Renal cortex interstitium (tissue), 15 donors: ENCODE data around the gene NANOS1. TPM values are rescaled to one million over a fixed set of nuclear protein-coding genes. Genes with fewer than 3 reads are reported as not detected.

ENCODE experiments used
- DNase-seq, 11 donors: peaks; one replicate each; pipeline ENCODE4 v3.0.0-alpha.2; 2013; ENCODE audit warnings: low read depth in 9 of 11, low spot score in 4 of 11; ENCODE audit errors: extremely low read depth in 1 of 11
- long read RNA-seq, 16 experiments: transcript quantifications; one replicate each; lab custom pipeline, GENCODE V29; 2026
- polyA plus RNA-seq, 3 donors: library from polyadenylated mRNA; unstranded; fragments of 120-200 nt; gene quantifications; one replicate each; pipeline ENCODE4 v1.2.1, GENCODE V29; 2013; ENCODE audit not compliant: insufficient read length in 3 of 3

The NANOS1 gene
- polyA plus RNA-seq = 1 to 10 TPM; 3.2 to 4.8 (median 4.1) TPM
- long read RNA-seq, donor 1, full-length matches to known transcripts = 27 of 27 reads
- long read RNA-seq, donor 1, partial matches to known transcripts = 0 of 27 reads
- long read RNA-seq, donor 1, other reads (novel, unspliced or antisense) = 0 of 27 reads
- long read RNA-seq, donor 2, full-length matches to known transcripts = 20 of 20 reads
- long read RNA-seq, donor 2, partial matches to known transcripts = 0 of 20 reads
- long read RNA-seq, donor 2, other reads (novel, unspliced or antisense) = 0 of 20 reads
- long read RNA-seq, donor 3, full-length matches to known transcripts = 38 of 417 reads
- long read RNA-seq, donor 3, partial matches to known transcripts = 365 of 417 reads
- long read RNA-seq, donor 3, other reads (novel, unspliced or antisense) = 14 of 417 reads
- long read RNA-seq, donor 4, full-length matches to known transcripts = 26 of 352 reads
- long read RNA-seq, donor 4, partial matches to known transcripts = 326 of 352 reads
- long read RNA-seq, donor 4, other reads (novel, unspliced or antisense) = 0 of 352 reads
- long read RNA-seq, donor 5 = 0 reads
- long read RNA-seq, donor 6, full-length matches to known transcripts = 22 of 22 reads
- long read RNA-seq, donor 6, partial matches to known transcripts = 0 of 22 reads
- long read RNA-seq, donor 6, other reads (novel, unspliced or antisense) = 0 of 22 reads
- long read RNA-seq, donor 7, full-length matches to known transcripts = 39 of 437 reads
- long read RNA-seq, donor 7, partial matches to known transcripts = 398 of 437 reads
- long read RNA-seq, donor 7, other reads (novel, unspliced or antisense) = 0 of 437 reads
- long read RNA-seq, donor 8, full-length matches to known transcripts = 53 of 927 reads
- long read RNA-seq, donor 8, partial matches to known transcripts = 869 of 927 reads
- long read RNA-seq, donor 8, other reads (novel, unspliced or antisense) = 5 of 927 reads
- long read RNA-seq, donor 9, full-length matches to known transcripts = 17 of 17 reads
- long read RNA-seq, donor 9, partial matches to known transcripts = 0 of 17 reads
- long read RNA-seq, donor 9, other reads (novel, unspliced or antisense) = 0 of 17 reads
- long read RNA-seq, donor 10, full-length matches to known transcripts = 28 of 28 reads
- long read RNA-seq, donor 10, partial matches to known transcripts = 0 of 28 reads
- long read RNA-seq, donor 10, other reads (novel, unspliced or antisense) = 0 of 28 reads
- long read RNA-seq, donor 11, full-length matches to known transcripts = 17 of 17 reads
- long read RNA-seq, donor 11, partial matches to known transcripts = 0 of 17 reads
- long read RNA-seq, donor 11, other reads (novel, unspliced or antisense) = 0 of 17 reads
- long read RNA-seq, donor 12, full-length matches to known transcripts = 22 of 22 reads
- long read RNA-seq, donor 12, partial matches to known transcripts = 0 of 22 reads
- long read RNA-seq, donor 12, other reads (novel, unspliced or antisense) = 0 of 22 reads
- long read RNA-seq, donor 13 = 0 reads
- long read RNA-seq, donor 14, full-length matches to known transcripts = 24 of 24 reads
- long read RNA-seq, donor 14, partial matches to known transcripts = 0 of 24 reads
- long read RNA-seq, donor 14, other reads (novel, unspliced or antisense) = 0 of 24 reads
- long read RNA-seq, donor 15, full-length matches to known transcripts = 10 of 115 reads
- long read RNA-seq, donor 15, partial matches to known transcripts = 81 of 115 reads
- long read RNA-seq, donor 15, other reads (novel, unspliced or antisense) = 24 of 115 reads
- long read RNA-seq, donor 16, full-length matches to known transcripts = 65 of 65 reads
- long read RNA-seq, donor 16, partial matches to known transcripts = 0 of 65 reads
- long read RNA-seq, donor 16, other reads (novel, unspliced or antisense) = 0 of 65 reads

DNA sequence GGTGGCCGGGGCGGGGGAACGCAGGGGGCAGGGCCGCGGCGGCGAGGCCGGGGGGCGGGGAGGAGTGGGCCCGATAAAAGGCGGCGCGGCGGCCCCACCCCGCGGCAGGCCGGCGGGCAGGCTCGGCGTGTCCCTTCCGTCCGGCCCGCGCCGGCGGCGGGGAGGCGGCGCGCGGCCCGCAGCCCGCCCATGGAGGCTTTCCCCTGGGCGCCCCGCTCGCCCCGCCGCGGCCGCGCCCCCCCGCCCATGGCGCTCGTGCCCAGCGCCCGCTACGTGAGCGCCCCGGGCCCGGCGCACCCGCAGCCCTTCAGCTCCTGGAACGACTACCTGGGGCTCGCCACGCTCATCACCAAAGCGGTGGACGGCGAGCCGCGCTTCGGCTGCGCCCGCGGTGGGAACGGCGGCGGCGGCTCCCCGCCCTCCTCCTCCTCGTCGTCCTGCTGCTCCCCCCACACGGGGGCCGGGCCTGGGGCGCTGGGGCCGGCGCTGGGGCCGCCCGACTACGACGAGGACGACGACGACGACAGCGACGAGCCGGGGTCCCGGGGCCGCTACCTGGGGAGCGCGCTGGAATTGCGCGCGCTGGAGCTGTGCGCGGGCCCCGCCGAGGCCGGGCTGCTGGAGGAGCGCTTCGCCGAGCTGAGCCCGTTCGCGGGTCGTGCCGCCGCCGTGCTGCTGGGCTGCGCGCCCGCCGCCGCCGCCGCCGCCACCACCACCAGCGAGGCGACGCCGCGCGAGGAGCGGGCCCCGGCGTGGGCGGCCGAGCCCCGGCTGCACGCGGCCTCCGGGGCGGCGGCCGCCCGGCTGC lies at the start of gene NANOS1:
Gene NANOS1 (plus strand): TSS at position 102 of the 808 bp plus-strand sequence. CDS start 88 bp downstream, at position 190.
- DNase-seq = peak in 4 of 11 donors; percentile 4 to 16 (median 12)

- DNase-seq = no peak
Measured at GRCh38 chr10:118980135-118980865, 49.2 kb upstream of the NANOS1 start.

GRCh38 chr10:118980870-118981269 lies 48.6 kb upstream of the NANOS1 start:
- no peak for DNase-seq

DNA sequence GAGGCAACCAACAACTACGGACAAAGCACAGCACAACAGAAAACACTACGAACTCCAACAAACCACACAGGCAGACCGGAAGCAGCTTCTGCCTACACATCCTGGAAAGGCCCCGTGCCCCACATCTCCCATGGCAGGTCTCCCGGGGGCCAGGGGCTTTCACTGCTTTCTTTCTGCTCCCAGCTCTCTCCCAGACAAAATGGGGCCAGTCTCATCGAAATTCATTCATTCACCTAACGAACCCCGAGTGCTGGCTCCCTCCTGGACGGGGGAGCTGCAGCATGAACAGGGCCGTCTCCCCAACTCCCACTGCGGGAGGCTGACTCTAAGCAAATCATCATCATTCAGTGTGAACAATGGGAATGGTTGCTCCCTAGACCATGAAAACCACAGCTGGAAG lies 47.6 kb upstream of the NANOS1 start:
- DNase-seq = no peak

GRCh38 chr10:118982366-118982765 lies 47.1 kb upstream of the NANOS1 start:
- no peak for DNase-seq

- DNase-seq = no peak
Measured at GRCh38 chr10:118983263-118983662, 46.3 kb upstream of the NANOS1 start.

GRCh38 chr10:118985576-118985975 lies 43.9 kb upstream of the NANOS1 start:
- no peak for DNase-seq

GRCh38 chr10:118986815-118987790 lies 42.4 kb upstream of the NANOS1 start:
- no peak for DNase-seq

DNA sequence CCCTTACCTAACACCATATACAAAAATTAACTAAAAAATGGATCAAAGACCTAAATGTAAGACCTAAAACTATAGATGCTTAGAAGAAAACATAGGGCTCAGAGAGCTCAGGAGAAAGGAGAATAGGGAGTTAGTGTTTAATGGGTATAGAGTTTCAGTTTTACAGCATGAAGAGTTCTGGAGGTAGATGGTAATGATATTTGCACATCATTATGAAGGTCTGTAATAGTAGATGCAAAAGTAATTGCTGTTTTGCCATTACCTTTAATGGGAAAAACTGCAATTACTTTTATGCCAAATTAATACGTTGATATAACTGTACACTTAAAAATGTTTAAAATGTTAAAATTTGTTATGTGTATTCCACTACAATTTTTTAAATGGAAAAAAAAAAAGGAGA lies 39.2 kb upstream of the NANOS1 start:
- no peak for DNase-seq

DNA sequence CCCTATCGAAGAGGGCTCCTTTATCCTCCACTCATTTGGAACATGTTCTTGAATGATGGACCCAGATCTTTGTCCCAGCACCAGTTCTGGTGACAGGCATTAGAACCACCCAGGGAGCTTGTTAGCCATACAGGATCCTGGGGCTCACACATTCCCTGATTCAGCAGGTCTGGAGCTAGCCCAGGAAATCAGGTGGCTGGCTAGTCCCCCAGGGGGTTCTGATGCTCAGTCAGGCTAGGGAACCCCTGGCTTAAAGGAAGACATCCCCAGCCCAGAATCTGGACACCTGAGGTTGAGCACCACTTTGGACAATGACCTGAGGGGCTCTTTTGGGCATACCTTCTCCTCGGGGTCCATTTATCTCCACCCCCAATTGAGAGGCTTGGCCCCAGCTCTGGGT lies 37.0 kb upstream of the NANOS1 start:
- no peak for DNase-seq

- DNase-seq = no peak
Measured at GRCh38 chr10:118993214-118993613, 36.3 kb upstream of the NANOS1 start.

DNA sequence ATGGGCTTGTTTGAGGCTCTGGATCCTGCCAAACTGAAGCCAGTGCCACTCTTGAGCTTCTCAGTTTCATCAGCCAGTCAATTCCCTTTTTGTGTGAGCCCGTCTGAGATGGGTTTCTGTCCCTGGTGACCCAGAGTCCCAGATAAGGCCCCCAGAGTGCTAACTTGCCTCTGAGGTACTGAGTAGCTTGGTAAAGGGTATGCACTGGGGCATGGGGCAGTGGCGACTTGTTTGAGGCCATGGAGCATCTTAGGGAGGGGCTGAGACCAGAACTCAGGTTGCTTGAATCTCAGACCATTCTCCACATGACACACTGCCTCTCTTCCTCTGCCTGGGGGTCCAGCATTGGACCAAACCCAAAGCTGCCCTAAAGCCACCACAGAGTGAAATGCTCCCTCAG lies 35.2 kb upstream of the NANOS1 start:
- DNase-seq = no peak

- no peak for DNase-seq
Measured at GRCh38 chr10:118995739-118996138, 33.8 kb upstream of the NANOS1 start.

GRCh38 chr10:118997379-118997778 lies 32.1 kb upstream of the NANOS1 start:
- DNase-seq = no peak

DNA sequence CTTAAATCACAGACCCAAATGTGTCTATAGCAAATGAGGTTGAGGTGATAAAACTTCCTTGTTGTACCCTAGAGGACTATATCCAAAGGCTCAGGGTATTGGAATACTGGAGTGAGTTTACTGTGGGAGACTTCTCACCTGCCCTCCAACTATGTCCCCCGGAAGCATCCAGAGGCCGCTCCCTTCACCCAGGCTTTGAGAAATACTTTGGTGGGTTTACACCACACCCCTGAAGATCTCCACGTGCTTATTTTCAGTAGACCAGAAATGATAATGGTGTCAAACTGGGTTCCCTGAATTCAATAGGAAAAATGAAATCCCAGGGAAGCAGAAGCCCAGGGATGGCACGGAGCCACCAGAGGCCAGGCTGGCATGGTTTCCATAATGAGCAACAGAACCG lies 31.3 kb upstream of the NANOS1 start:
- DNase-seq = no peak
